Erythroblast (primary cell): ENCODE measurements around the gene MED15.

Experiments
- GATA1 ChIP-seq: IDR thresholded peaks from 2 replicates; pipeline ENCODE4 v1.6.1; 2011; ENCODE audit warnings: low read depth, mild to moderate bottlenecking, control low read depth, low read length, moderate library complexity
- POLR2A ChIP-seq: IDR thresholded peaks from 2 replicates; pipeline ENCODE4 v1.6.1; 2011; ENCODE audit warnings: mild to moderate bottlenecking, low read length

GRCh38 chr22:20546541-20546950 is 39.1 kb downstream of the MED15 start:
- TF ChIP-seq POLR2A (no peak), GATA1 (no peak)
